HEK293T (cell line): Measurements from ENCODE around the gene RORB.

Experiments
- ARNT ChIP-seq: fragments of 450-650 bp; IDR thresholded peaks from 2 replicates; pipeline ENCODE4 v1.6.1; 2017; ENCODE audit warnings: mild to moderate bottlenecking
- BHLHE40 ChIP-seq: fragments of 450-650 bp; IDR thresholded peaks from 2 replicates; pipeline ENCODE4 v1.6.1; 2016; ENCODE audit warnings: mild to moderate bottlenecking, moderate library complexity, borderline replicate concordance
- FOXA1 ChIP-seq: fragments of 450-650 bp; IDR thresholded peaks from 2 replicates; pipeline ENCODE4 v1.6.1; 2016; ENCODE audit warnings: mild to moderate bottlenecking
- SP1 ChIP-seq: fragments of 450-650 bp; IDR thresholded peaks from 2 replicates; pipeline ENCODE4 v1.6.1; 2017

DNA sequence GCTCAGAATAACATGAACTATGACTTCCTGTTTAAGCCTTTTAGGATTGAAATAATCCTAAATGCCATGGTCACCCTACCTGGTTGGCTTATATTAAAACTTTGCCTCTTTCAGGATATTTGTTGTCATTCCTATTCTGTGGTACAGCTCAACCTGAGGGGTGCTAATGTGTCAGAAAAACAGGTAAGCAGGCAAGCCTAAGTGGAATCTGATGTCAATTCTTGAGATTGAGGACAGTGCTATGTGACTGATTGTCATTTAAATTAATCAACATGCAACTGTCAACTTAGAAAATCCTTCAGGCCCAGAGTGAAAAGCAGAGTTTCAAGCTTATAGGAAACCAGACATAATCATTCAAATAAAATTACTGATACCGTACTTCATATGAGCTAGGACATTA is 2.6 kb upstream of the RORB start:
- TF ChIP-seq BHLHE40: no peak
- no peak for TF ChIP-seq FOXA1
- TF ChIP-seq SP1: no peak
- TF ChIP-seq ARNT: no peak
